Ovary (tissue), 9 donors: ENCODE data around the gene INTS6. TPM values are rescaled to one million over a fixed set of nuclear protein-coding genes. Genes with fewer than 3 reads are reported as not detected.

Experiments
- DNase-seq, 5 donors: peaks; one replicate each; pipeline ENCODE4 v3.0.0-alpha.2; 2019 to 2020
- H3K27ac ChIP-seq, 2 donors: fragments of 200-600 bp; one replicate each; pipeline versions ENCODE4 v1.5.1 to v1.8.0; 2019 to 2022
- H3K27me3 ChIP-seq: fragments of 200-600 bp; one replicate; pipeline ENCODE4 v1.8.0; 2022
- H3K36me3 ChIP-seq: fragments of 200-600 bp; sonication (generic); one replicate; pipeline ENCODE4 v1.5.1; 2019
- H3K4me1 ChIP-seq: one replicate; pipeline ENCODE4 v1.8.1; 2013; ENCODE audit warnings: mild to moderate bottlenecking, moderate library complexity; ENCODE audit not compliant: insufficient read depth
- H3K4me3 ChIP-seq: fragments of 200-600 bp; sonication (generic); one replicate; pipeline ENCODE4 v1.5.1; 2017
- H3K9me3 ChIP-seq, 2 donors: fragments of 200-600 bp in 1 of 2; sonication (generic) in 1 of 2; one replicate each; pipeline versions ENCODE4 v1.5.1 to v1.8.1; 2013 to 2019; ENCODE audit warnings: mild to moderate bottlenecking in 1 of 2, moderate library complexity in 1 of 2
- CTCF ChIP-seq, 3 donors: fragments of 450-650 bp in 2 of 3; fragments of 200-600 bp in 1 of 3; IDR thresholded peaks; one replicate each; pipeline versions ENCODE4 v1.5.1 to v1.8.0; 2016 to 2022; ENCODE audit warnings: antibody characterized with exemption in 3 of 3, mild to moderate bottlenecking in 1 of 3
- EP300 ChIP-seq: sonication (generic); formaldehyde crosslinking; IDR thresholded peaks from one replicate; pipeline ENCODE4 v1.6.1; 2017; ENCODE audit warnings: antibody characterized with exemption
- POLR2A ChIP-seq: fragments of 450-650 bp; IDR thresholded peaks from one replicate; pipeline ENCODE4 v1.6.1; 2017; ENCODE audit warnings: antibody characterized with exemption, mild to moderate bottlenecking, moderate library complexity
- WGBS, 3 donors: extraction: QIAGEN DNeasy Blood & Tissue Kit in 1 of 3; methylation state at CpG; one replicate each; pipeline versions ENCODE4 v1.1.5 to v1.1.7; 2013 to 2017; 5-methylcytosine and 5-hydroxymethylcytosine counted together
- intact Hi-C, 4 donors: fragments of 100-400 bp; cut with DNase I; formaldehyde crosslinking; loops; one replicate each; pipeline versions ENCODE4 v1.11.0 to v1.15.1; 2022 to 2023
- polyA plus RNA-seq, 2 donors: library from polyadenylated mRNA; stranded (reverse); fragments of 200-250 nt in 1 of 2; fragments of 350-450 nt in 1 of 2; fragmentation: Illumina TruSeq in 1 of 2; extraction: RNeasy Lipid Tissue Mini Kit (QIAGEN cat#74804) in 1 of 2; gene quantifications; one replicate each; pipeline ENCODE4 v1.2.3, GENCODE V29; 2013 to 2014
- total RNA-seq, 7 donors: library from RNA; depleted of rRNA in 2 of 7; stranded (reverse); fragments of >200 nt in 2 of 7; fragmentation: NEBNext Ultra II Directional in 3 of 7; extraction: Animal tissue kit (Norgen Biotek cat#: 25700) in 3 of 7; gene quantifications; one replicate each; pipeline versions ENCODE4 v1.1.0 to v1.2.4, GENCODE V29; 2016 to 2023
- donor health status: DM: no; HTN: no; CAD: no; lungs with moderate emphysema.
- donor health status: DM: no; HTN: no; CAD: no.
- donor health status: Bipolar disorder and iron deficiency.
- donor health status: DM: yes; HTN: yes; CAD: no.
- donor health status: DM: no; HTN: no; CAD: no.
- donor health status: DM: yes; HTN: yes; CAD: no.

The INTS6 gene
- total and polyA plus RNA-seq, 9 donors, result 11.2 to 38.9 (median 29.2) TPM

GRCh38 chr13:51348069-51348967 is 104.5 kb downstream of the INTS6 start:
- Histone ChIP-seq H3K4me3 (no peak overlapping the region), H3K27ac (no peak overlapping the region), H3K4me1 (peaks cover 3% of the 10 kb centered on the region), H3K27me3 (no peaks in the 10 kb centered on the region), H3K36me3 (no peaks in the 10 kb centered on the region), H3K9me3 (no peaks in the 10 kb centered on the region)
- no peak for TF ChIP-seq CTCF (IDR thresholded peaks at IDR 0.05)
- no peak for TF ChIP-seq EP300
- TF ChIP-seq POLR2A, result no peak
- DNase-seq, result no peak
- intact Hi-C loops, result no loop called here
- WGBS, 3 donors, result 61 to 64% (median 62%) methylated on average over 10 of the region's 10 CpGs

GRCh38 chr13:51347099-51347498 is 105.7 kb downstream of the INTS6 start:
- 83 to 89% (median 83%) methylated on average over 9 of the region's 9 CpGs for WGBS, 3 donors
- no peak overlapping the region for H3K4me3 ChIP-seq
- H3K36me3 ChIP-seq, result no peaks in the 10 kb centered on the region
- DNase-seq, result no peak
- TF ChIP-seq EP300 (no peak), CTCF (IDR thresholded peaks at IDR 0.05) (no peak), POLR2A (no peak)
- H3K4me1 ChIP-seq, result peaks cover 3% of the 10 kb centered on the region
- no peaks in the 10 kb centered on the region for H3K9me3 ChIP-seq
- intact Hi-C loops, result no loop called here
- H3K27me3 ChIP-seq, result no peaks in the 10 kb centered on the region
- H3K27ac ChIP-seq, result no peak overlapping the region

GRCh38 chr13:51346397-51346796 is 106.4 kb downstream of the INTS6 start:
- no peak for DNase-seq
- H3K27ac ChIP-seq, result no peak overlapping the region
- TF ChIP-seq CTCF (IDR thresholded peaks at IDR 0.05) (no peak), EP300 (no peak), POLR2A (no peak)
- H3K4me3 ChIP-seq, result no peak overlapping the region
- no peaks in the 10 kb centered on the region for H3K9me3 ChIP-seq
- intact Hi-C loops, result no loop called here
- no peaks in the 10 kb centered on the region for H3K27me3 ChIP-seq
- H3K36me3 ChIP-seq, result no peaks in the 10 kb centered on the region
- WGBS, 3 donors, result 83 to 90% (median 86%) methylated on average over 2 of the region's 2 CpGs
- H3K4me1 ChIP-seq, result peaks cover 3% of the 10 kb centered on the region

GRCh38 chr13:51343475-51343874 is 109.4 kb downstream of the INTS6 start:
- no peak overlapping the region for H3K27ac ChIP-seq
- TF ChIP-seq EP300 (no peak), POLR2A (no peak), CTCF (IDR thresholded peaks at IDR 0.05) (no peak)
- H3K4me3 ChIP-seq, result no peak overlapping the region
- DNase-seq, result no peak
- no peaks in the 10 kb centered on the region for H3K4me1 ChIP-seq
- no peaks in the 10 kb centered on the region for H3K27me3 ChIP-seq
- H3K9me3 ChIP-seq, result no peaks in the 10 kb centered on the region
- H3K36me3 ChIP-seq, result no peaks in the 10 kb centered on the region
- intact Hi-C loops, result no loop called here
- 21 to 34% (median 29%) methylated on average over 5 of the region's 5 CpGs for WGBS, 3 donors
